C4-2B (cell line): ENCODE data around the gene PARVA.

Experiments
- CTCF ChIP-seq: fragments of 450-650 bp; conservative IDR thresholded peaks from 2 replicates; pipeline ENCODE4 v1.5.1; 2017; ENCODE audit warnings: mild to moderate bottlenecking
- ZFX ChIP-seq: fragments of 450-650 bp; IDR thresholded peaks from 2 replicates; pipeline ENCODE4 v1.6.1; 2017

- TF ChIP-seq CTCF (no peak), ZFX (no peak)
Measured at GRCh38 chr11:12414611-12415010, 37.2 kb downstream of the PARVA start.
